HUDEP-2 (cell line): ENCODE measurements around the gene BID.

Source experiments
- DNase-seq, 76 experiments: peaks; one replicate each; lab custom pipeline; 2025; ENCODE audit not compliant: unreplicated experiment in 76 of 76; lab: John Stamatoyannopoulos, UW

The BID gene

GRCh38 chr22:17785185-17786184, 11.2 kb upstream of the BID start:
- peak in 50 of 76 experiments; percentile 3 to 70 (median 40) for DNase-seq

GRCh38 chr22:17784776-17785175, 10.5 kb upstream of the BID start:
- DNase-seq = no peak

GRCh38 chr22:17783773-17784480, 9.7 kb upstream of the BID start:
- DNase-seq = no peak

GRCh38 chr22:17783312-17783711, 9.0 kb upstream of the BID start:
- peak in 16 of 76 experiments; percentile 4 to 44 (median 16) for DNase-seq

- DNase-seq = no peak
Measured at GRCh38 chr22:17782621-17783020, 8.4 kb upstream of the BID start.

GRCh38 chr22:17782158-17782557, 7.9 kb upstream of the BID start:
- DNase-seq = no peak

GRCh38 chr22:17781319-17782031, 7.2 kb upstream of the BID start:
- peak in 18 of 76 experiments; percentile 6 to 41 (median 18) for DNase-seq

- DNase-seq = no peak
Measured at GRCh38 chr22:17780741-17781318, 6.6 kb upstream of the BID start.

- no peak for DNase-seq
Measured at GRCh38 chr22:17780116-17780740, 6.0 kb upstream of the BID start.

- DNase-seq = no peak
Measured at GRCh38 chr22:17779286-17780115, 5.2 kb upstream of the BID start.

GRCh38 chr22:17778412-17778976, 4.2 kb upstream of the BID start:
- DNase-seq = no peak

GRCh38 chr22:17777717-17778044, 3.4 kb upstream of the BID start:
- no peak for DNase-seq

GRCh38 chr22:17777005-17777716, 2.9 kb upstream of the BID start:
- peak in 7 of 76 experiments; percentile 8 to 34 (median 16) for DNase-seq

GRCh38 chr22:17775781-17776465, 1.7 kb upstream of the BID start:
- no peak for DNase-seq

GRCh38 chr22:17774926-17775685, 837 bp upstream of the BID start:
- no peak for DNase-seq

- DNase-seq = peak in 17 of 76 experiments; percentile 7 to 31 (median 15)
Measured at GRCh38 chr22:17773606-17774205, 563 bp downstream of the BID start.
